ENCODE data around the gene LIX1L.

The LIX1L gene

DNA sequence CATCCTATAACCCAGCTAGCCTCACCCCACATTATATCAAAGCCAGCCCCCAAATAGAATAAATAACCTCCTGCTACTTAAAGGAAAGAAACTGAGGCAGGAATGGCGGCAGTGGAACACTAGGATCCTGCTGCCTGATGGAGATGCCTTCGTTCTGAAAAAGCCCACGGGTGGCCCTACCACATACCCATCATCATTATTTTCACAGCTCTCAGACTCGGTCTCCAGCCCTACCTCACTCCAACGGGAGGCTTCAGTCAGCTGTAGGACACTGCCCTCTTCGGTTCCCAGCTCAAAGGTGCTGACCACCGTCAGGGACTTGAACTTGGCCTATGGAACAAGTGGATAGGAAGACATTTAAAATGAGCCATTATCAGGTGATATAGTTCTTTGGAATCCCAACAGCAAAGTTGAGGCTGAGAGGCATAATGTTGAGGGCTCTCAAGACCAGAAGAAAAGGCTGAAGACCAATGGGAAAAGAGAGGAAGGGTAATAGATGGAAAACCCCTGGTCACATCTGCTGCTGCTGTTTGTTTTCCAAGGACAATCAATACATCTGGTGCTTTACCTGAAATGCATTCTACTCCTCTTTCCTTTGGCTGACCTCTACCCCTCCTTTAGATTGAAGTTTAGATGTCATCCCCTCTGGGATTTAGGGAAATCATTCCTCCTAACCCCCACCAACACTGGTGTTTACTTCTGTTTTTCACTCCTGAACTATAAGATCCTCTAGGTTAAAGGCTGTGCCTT is 64.3 kb downstream of the LIX1L start:
- DNase-seq (ENCODE audit: low read depth): no peak

DNA sequence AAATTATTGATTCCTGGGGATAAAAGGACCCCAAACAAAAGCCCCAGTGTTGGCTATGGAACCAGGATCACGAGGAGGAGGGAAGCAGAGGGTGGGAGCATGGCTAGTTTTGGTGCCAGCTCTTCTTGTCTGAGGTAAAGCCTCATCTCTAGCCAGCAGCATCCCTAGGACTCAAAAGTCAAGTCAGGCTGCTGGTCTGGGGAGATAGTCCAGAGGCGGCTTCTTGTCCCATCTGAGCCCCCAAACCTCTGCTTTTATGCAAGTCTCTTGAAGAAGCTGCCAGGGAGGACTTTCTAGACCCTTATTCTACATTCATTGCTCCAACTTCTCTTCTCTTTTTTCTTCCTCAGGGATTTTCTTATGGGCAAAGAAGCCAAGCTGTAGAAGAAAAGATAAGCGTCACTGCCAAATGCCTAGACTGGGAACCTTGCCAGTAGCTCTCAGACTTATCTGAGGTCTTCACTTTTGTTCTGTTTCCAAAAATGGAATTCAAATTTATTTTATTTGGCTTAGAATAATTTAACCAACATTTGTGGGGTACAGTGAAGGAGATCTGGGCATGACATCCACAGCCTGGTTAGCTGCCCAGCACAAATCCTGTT is 65.2 kb downstream of the LIX1L start:
- DNase-seq (ENCODE audit: low read depth): peak; percentile 64

DNA sequence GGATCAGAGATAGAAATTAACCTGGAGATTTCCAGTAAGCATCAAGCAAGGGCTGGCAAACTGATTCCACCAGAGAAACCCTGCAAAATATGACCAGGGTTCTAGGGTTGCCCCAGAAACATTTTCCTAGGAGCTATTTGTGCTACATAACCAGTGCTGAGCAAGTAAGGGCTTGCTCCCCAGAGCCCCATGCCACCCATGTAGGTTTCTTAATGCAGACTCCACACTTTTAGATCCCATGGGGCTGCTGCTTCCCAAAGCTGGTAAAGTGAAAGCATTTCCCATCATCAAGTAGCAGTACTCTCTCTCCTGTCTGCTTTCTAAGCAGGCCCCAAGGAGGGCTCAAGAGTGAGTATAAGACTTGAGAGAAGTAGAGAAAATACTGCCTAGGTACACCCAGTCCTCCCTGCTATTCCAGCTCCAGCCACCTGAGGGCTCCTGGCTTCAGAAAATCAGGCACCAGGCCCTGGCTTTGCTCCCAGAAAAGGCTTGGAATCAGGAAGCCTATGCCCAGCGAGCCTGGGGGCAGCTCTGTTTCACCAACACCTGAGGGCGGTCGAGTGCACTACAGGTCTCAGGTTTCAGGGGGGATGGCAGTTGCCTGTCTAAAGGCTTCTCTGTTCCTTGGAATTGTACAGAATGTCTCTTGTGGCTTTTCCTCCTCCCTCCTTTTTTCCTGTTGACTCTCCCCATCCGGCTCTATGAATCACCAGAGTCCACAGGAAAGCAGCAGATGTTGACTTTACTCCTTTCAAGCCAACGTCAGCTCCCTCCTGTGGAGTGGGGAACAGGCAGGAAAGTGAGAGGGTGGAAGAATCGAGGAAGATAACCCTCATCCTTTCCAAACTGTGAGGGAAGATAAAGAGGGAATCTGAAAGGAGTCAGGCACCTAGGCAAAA is 66.0 kb downstream of the LIX1L start:
- DNase-seq (ENCODE audit: low read depth): peak; percentile 97

DNA sequence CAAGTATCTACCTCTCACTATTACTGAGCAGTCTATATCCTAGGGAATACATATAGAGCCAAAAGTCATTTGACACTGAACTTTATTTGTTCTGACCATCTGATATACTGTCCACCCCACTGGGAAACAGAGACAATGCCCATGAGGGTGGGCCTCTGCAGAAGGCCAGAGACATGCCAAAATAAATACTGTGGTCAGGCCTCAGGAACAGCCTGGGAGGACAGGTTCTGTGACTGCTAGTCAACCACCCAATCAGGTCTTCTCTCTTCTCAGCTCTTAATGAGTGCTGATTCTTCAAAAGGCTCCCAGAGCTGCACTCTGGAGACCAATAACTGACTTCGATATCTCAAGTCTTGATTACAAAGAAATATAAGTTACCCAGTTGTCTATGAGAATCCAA is 66.7 kb downstream of the LIX1L start:
- peak; percentile 58 for DNase-seq (ENCODE audit: low read depth)

DNA sequence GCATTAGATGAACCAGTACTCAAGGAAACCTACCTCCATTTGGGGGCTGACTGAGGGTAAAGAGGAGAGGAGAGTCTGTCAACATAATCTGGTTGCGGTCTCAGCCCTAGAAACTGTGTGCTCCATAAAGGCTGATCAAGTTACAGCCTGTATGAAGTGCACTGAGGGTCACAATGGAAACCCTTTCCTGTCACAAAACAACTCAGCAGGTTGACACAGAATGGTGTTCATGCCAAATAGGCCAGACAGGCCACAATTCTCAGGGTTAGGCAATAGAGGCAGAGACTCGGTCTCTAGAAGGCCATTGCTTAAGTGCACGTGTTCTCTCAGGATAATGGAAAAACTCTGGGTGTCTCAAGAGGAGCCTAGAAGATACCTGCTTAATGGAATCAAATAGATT is 68.1 kb downstream of the LIX1L start:
- peak; percentile 39 for DNase-seq (ENCODE audit: low read depth)

DNA sequence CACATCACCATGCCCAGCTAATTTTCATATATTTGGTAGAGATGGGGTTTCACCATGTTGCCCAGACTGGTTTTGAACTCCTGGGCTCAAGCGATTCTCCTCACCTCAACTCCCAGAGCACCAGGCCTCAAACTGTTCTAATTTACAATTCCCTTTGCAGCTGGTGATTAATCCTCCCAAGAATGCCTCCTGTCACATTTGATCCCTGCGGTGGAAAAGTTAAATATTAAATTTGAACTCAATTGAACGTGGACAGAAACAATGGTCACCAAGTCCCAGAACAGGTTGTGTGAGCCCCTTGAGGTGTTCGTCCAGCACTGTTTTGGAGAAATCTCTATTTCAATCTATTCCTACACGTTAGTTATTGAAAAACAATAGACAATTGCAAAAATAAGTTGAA is 70.2 kb downstream of the LIX1L start:
- DNase-seq (ENCODE audit: low read depth): peak; percentile 27

DNA sequence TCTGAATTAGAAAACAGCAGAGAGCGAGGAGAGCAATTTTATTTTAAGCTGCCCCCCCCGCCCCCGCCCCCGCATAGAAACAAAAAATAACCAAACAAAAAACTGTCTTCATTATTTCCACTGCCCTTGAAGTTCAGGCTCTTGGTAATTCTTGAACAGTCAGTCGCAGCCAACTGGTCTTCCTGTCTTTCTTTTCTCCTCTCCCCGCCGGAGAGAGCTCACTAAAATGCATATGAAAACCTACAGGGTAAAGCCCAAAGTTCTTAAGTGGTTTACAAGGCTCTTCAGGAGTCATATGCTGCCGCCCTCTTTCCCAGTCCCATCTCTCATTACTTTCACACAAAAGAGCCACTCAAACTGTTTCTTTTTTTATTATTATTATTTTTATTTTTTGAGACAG is 71.0 kb downstream of the LIX1L start:
- no peak for DNase-seq (ENCODE audit: low read depth)

DNA sequence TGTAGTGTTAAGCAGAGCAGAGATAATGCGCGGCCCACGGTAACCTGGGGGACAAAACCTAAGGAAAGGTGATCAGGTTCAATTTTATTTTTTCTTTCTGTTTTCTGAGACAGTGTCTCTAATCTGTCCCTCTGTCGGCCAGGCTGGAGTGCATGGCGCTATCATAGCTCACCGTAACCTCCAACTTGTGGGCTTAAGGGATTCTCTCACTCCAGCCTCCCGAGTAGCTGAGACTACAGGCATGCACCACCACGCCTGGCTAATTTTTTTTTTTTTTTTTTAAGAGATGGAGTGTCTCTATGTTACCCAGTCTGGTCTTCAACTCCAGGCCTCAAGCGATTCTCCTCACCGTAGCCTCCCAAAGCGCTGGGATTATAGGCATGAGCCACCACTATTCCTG is 71.4 kb downstream of the LIX1L start:
- no peak for DNase-seq (ENCODE audit: low read depth)

DNA sequence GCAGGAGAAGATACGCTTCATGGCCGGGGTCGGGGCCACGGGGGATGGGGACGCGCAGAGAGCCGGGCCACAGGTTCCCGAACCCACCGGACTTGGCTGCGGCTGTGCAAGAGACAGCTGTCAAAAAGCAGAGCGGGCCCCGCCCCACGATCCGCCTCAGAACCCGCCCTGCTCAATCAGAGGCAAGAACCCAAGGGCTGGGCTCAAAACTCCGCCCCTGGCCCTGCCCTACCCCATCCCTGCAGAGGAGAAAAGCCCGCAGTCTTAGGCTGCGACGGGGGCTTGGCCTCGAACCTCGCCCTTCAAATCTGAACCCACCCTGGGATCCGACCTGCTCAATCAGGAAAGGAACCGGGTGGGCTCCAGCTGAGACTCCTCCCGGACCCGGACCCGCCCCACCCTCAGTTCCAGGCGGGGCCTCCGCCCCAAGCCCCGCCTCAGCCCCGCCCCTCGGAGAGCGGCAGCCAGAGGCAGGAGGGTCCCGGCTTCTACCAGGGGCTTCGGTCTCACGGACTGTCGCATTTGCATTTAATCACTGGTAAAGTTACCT is 72.0 kb downstream of the LIX1L start, which contains the start of gene ANKRD35:
Gene ANKRD35 (minus strand): TSS at position 129 of the 550 bp plus-strand sequence. CDS start 108 bp downstream, at position 21.
- DNase-seq (ENCODE audit: low read depth): peak; percentile 74

DNA sequence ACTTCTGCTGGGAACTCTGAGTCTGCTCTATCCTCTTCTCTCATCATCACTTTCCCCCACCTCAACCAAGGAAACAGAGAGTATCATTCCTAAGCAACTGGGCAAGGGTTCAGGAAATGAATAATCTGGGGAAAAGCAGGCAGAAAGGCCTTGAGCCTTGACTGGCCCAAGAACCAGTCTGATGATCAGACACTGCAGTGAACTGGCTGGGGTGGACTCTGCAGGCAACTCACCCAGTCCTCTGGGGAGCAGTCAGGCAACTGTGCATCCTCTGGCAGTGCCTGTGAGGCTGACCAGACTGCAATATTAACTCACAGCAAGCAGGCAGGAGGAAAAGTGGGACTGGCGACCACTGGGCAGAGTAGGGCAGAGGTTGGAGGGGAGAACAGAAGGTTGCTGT is 73.1 kb downstream of the LIX1L start:
- peak; percentile 48 for DNase-seq (ENCODE audit: low read depth)

All from iris pigment epithelial cell (primary cell).